HepG2 (cell line): Measurements from ENCODE around the gene LYRM4. TPM values are rescaled to one million over a fixed set of nuclear protein-coding genes. Genes with fewer than 3 reads are reported as not detected.
A peak's percentile ranks its signal among the peaks of the same experiment; 100 is the strongest.

ENCODE experiments used
- ATAC-seq: fragments of 200-7000 bp; cut with Tn5 transposase; 3 replicates; pipeline ENCODE4 v1.9.1; 2020; ENCODE audit warnings: mild to moderate bottlenecking, moderate library complexity
- BruUV-seq: library from RNA; stranded (reverse); fragments of 400-500 nt; replicated peaks from 2 replicates; lab custom pipeline; 2021; lab: Mats Ljungman, UMichigan
- CTCF ChIA-PET: fragments of 300-600 bp; formaldehyde crosslinking; extraction: SDS; loops from one replicate; lab custom pipeline; 2021; ENCODE audit warnings: low total read pairs, inconsistent platforms, low intra/inter-chr PET ratio; lab: Yijun Ruan, JAX
- POLR2A ChIA-PET: fragments of 350-600 bp; sonication (Branson Sonifier 250); formaldehyde crosslinking; loops from one replicate; lab custom pipeline; 2020; ENCODE audit warnings: antibody characterized with exemption, inconsistent platforms; lab: Yijun Ruan, JAX
- DNase-seq: peaks from one replicate; pipeline ENCODE4 v3.0.0-alpha.2; 2015; ENCODE audit warnings: low spot score
- FAIRE-seq: peaks from 3 replicates; lab custom pipeline; 2011; peaks lifted over from hg19 to GRCh38; lab: Jason Lieb, UNC
- H2AFZ ChIP-seq: one replicate; pipeline ENCODE4 v1.6.1; 2011; ENCODE audit warnings: low read length, inconsistent platforms
- H3K27ac ChIP-seq: fragments of 300-600 bp; 3 replicates; pipeline ENCODE4 v1.8.0; 2011; ENCODE audit warnings: mixed run types, mild to moderate bottlenecking, mixed read lengths, low read length, inconsistent platforms; ENCODE audit not compliant: insufficient read depth; ENCODE audit errors: extremely low read length
- H3K27me3 ChIP-seq, 2 experiments: fragments of 200-600 bp in 1 of 2; 2 replicates in 1 of 2; 3 replicates in 1 of 2; pipeline versions ENCODE4 v1.6.0 to v1.8.0; 2011; ENCODE audit warnings: low read length in 2 of 2, mild to moderate bottlenecking in 2 of 2, moderate library complexity in 2 of 2, inconsistent platforms in 1 of 2; ENCODE audit not compliant: insufficient read depth in 2 of 2, control insufficient read depth in 1 of 2
- H3K36me3 ChIP-seq, 2 experiments: fragments of 200-600 bp in 1 of 2; replicated peaks in 1 of 2; 2 replicates in 1 of 2; 3 replicates in 1 of 2; pipeline versions ENCODE4 v1.5.1 to v1.8.0; 2011; ENCODE audit warnings: low read length in 2 of 2, inconsistent platforms in 1 of 2; ENCODE audit not compliant: insufficient read depth in 2 of 2, control insufficient read depth in 1 of 2
- H3K4me1 ChIP-seq: 2 replicates; pipeline ENCODE4 v1.5.1; 2012; ENCODE audit warnings: low read length, inconsistent platforms; ENCODE audit not compliant: insufficient read depth
- H3K4me2 ChIP-seq: 2 replicates; pipeline ENCODE4 v1.6.0; 2011; ENCODE audit warnings: low read depth, low read length, inconsistent platforms
- H3K4me3 ChIP-seq, 3 experiments: fragments of 200-600 bp in 1 of 3; sonication (generic), shearing (Covaris generic) in 1 of 3; replicated peaks in 1 of 3; 2 replicates each; pipeline ENCODE4 v1.5.1; 2011 to 2016; ENCODE audit warnings: low read length in 3 of 3, inconsistent platforms in 2 of 3, low read depth in 2 of 3, mild to moderate bottlenecking in 2 of 3, control low read depth in 1 of 3, mixed read lengths in 1 of 3; ENCODE audit not compliant: insufficient read depth in 1 of 3
- H3K79me2 ChIP-seq: one replicate; pipeline ENCODE4 v1.6.1; 2011; ENCODE audit warnings: low read length, inconsistent platforms; ENCODE audit not compliant: insufficient read depth
- H3K9ac ChIP-seq: 2 replicates; pipeline ENCODE4 v1.6.0; 2011; ENCODE audit warnings: mild to moderate bottlenecking, low read depth, low read length, inconsistent platforms; ENCODE audit not compliant: insufficient read depth
- H3K9me3 ChIP-seq: 2 replicates; pipeline ENCODE4 v1.5.1; 2012; ENCODE audit warnings: mild to moderate bottlenecking, low read length
- H4K20me1 ChIP-seq: 2 replicates; pipeline ENCODE4 v1.6.0; 2011; ENCODE audit warnings: inconsistent platforms, mild to moderate bottlenecking, low read length, moderate library complexity; ENCODE audit not compliant: insufficient read depth
- ATAD3A ChIP-seq: sonication (generic); formaldehyde crosslinking; IDR thresholded peaks from 2 replicates; pipeline ENCODE4 v1.4.0; 2020; ENCODE audit warnings: missing genetic modification reagents
- ATF2 ChIP-seq: sonication (generic); formaldehyde crosslinking; IDR thresholded peaks from 2 replicates; pipeline ENCODE4 v1.4.0; 2020; ENCODE audit warnings: missing genetic modification reagents
- MED1 ChIP-seq: sonication (generic); formaldehyde crosslinking; IDR thresholded peaks from 2 replicates; pipeline ENCODE4 v1.4.0; 2020; ENCODE audit warnings: missing genetic modification reagents
- NFIC ChIP-seq: IDR thresholded peaks from 2 replicates; pipeline ENCODE4 v1.6.1; 2012; ENCODE audit warnings: mild to moderate bottlenecking, low read length, inconsistent platforms
- POLR2A ChIP-seq, 2 experiments: IDR thresholded peaks; 2 replicates each; pipeline ENCODE4 v1.6.1; 2011; ENCODE audit warnings: low read depth in 2 of 2, low read length in 2 of 2, mild to moderate bottlenecking in 1 of 2, moderate library complexity in 1 of 2; ENCODE audit not compliant: insufficient read depth in 1 of 2
- SRSF4 ChIP-seq: fragments of 200-400 bp; formaldehyde crosslinking; IDR thresholded peaks from one replicate; pipeline ENCODE4 v1.6.1; 2018; ENCODE audit warnings: mild to moderate bottlenecking, low read depth, low read length, moderate library complexity; ENCODE audit not compliant: poor library complexity, severe bottlenecking
- THAP7 ChIP-seq: sonication (generic); formaldehyde crosslinking; IDR thresholded peaks from 2 replicates; pipeline ENCODE4 v1.8.1; 2023; ENCODE audit warnings: mild to moderate bottlenecking, missing genetic modification reagents
- ZIK1 ChIP-seq: sonication (generic); formaldehyde crosslinking; IDR thresholded peaks from 2 replicates; pipeline ENCODE4 v1.5.0; 2020; ENCODE audit warnings: mild to moderate bottlenecking, low read depth, missing genetic modification reagents, borderline replicate concordance
- ZNF251 ChIP-seq: sonication (generic); formaldehyde crosslinking; IDR thresholded peaks from 2 replicates; pipeline ENCODE4 v1.9.0; 2021; ENCODE audit warnings: mild to moderate bottlenecking, missing genetic modification reagents
- ZNF337 ChIP-seq: sonication (generic); formaldehyde crosslinking; IDR thresholded peaks from 2 replicates; pipeline ENCODE4 v1.5.1; 2020; ENCODE audit warnings: missing genetic modification reagents, low read depth, mild to moderate bottlenecking, borderline replicate concordance
- ZNF547 ChIP-seq: sonication (generic); formaldehyde crosslinking; IDR thresholded peaks from 2 replicates; pipeline ENCODE4 v1.5.1; 2020; ENCODE audit warnings: mild to moderate bottlenecking, missing genetic modification reagents
- ZNF556 ChIP-seq: sonication (generic); formaldehyde crosslinking; IDR thresholded peaks from 2 replicates; pipeline ENCODE4 v1.4.0; 2020; ENCODE audit warnings: mild to moderate bottlenecking, missing genetic modification reagents, borderline replicate concordance
- ZNF766 ChIP-seq: sonication (generic); formaldehyde crosslinking; IDR thresholded peaks from 2 replicates; pipeline ENCODE4 v1.5.0; 2020; ENCODE audit warnings: missing genetic modification reagents, borderline replicate concordance
- WGBS: methylation state at CpG from one replicate; pipeline ENCODE4 v1.1.6; 2017; ENCODE audit warnings: low lambda C conversion rate; 5-methylcytosine and 5-hydroxymethylcytosine counted together
- in situ Hi-C: cut with HindIII; loops from 2 replicates; pipeline ENCODE4 v1.10.0; 2017; ENCODE audit warnings: low pct_unique_long_range_greater_than_20kb; ENCODE audit not compliant: extremely low pct_ligation_motif_present
- intact Hi-C: fragments of 100-400 bp; cut with micrococcal nuclease; formaldehyde crosslinking; loops from one replicate; pipeline ENCODE4 v1.10.0; 2022; ENCODE audit not compliant: unreplicated experiment
- polyA plus RNA-seq, 8 experiments: library from polyadenylated mRNA; depleted of rRNA in 3 of 8; stranded (reverse) in 7 of 8; unstranded in 1 of 8; fragments of >200 nt; fragmentation: Illumina TruSeq in 4 of 8; extraction: Trizol in 4 of 8; gene quantifications; 2 replicates each; pipeline versions ENCODE4 v1.2.1 to v1.2.3, GENCODE V29; 2011 to 2016; ENCODE audit warnings: low read depth in 4 of 8, missing spikeins in 1 of 8, mixed read lengths in 1 of 8; ENCODE audit not compliant: insufficient read depth in 1 of 8
- total RNA-seq, 5 experiments: library from RNA; depleted of rRNA; stranded (reverse); fragments of >200 nt; fragmentation: Illumina TruSeq; extraction: Trizol; gene quantifications; 2 replicates each; pipeline ENCODE4 v1.2.3, GENCODE V29; 2016; ENCODE audit warnings: low read depth in 1 of 5
- TF ChIP-seq, protein P1 (sequence below): sonication (generic); formaldehyde crosslinking; IDR thresholded peaks from 2 replicates; pipeline ENCODE4 v1.4.0; 2020; ENCODE audit warnings: mild to moderate bottlenecking, missing genetic modification reagents

Gene LYRM4
- total and polyA plus RNA-seq, 2 of the 13 experiments (the other 11 are each of a cell fraction or from before 2014, with no cell fraction given), result 64.6 to 67.5 TPM

GRCh38 chr6:5082487-5083306 is 178.1 kb downstream of the LYRM4 start:
- peak; percentile 82 for FAIRE-seq
- CTCF ChIA-PET, result no interaction called here
- H3K27ac ChIP-seq, result peak overlapping the region; percentile 81
- TF ChIP-seq MED1 (CRISPR knock-in tag) (peak; percentile 92), ZNF547 (CRISPR knock-in tag) (peak; percentile 84; the same call in 1 of the 2 replicates), POLR2A (IDR thresholded peaks at IDR 0.05; ENCODE audit: insufficient read depth in 1 of 2, low read depth in 2 of 2, low read length in 2 of 2) (peak in 1 of 2 experiments; percentile 90; a peak in 3 of 4 replicates), ATF2 (CRISPR knock-in tag) (no peak; the same call in 1 of the 2 replicates), THAP7 (CRISPR knock-in tag) (peak; percentile 87; the same call in 1 of the 2 replicates), SRSF4 (no peak), ZIK1 (peak; percentile 83; the same call in 1 of the 2 replicates), ATAD3A (CRISPR knock-in tag) (peak; percentile 79; the same call in 1 of the 2 replicates), ZNF556 (CRISPR knock-in tag) (peak; percentile 69; the same call in 1 of the 2 replicates), ZNF251 (CRISPR knock-in tag) (no peak), ZNF766 (CRISPR knock-in tag) (0 out of 2 replicates have a peak, but pooled peaks have one; percentile 18), ZNF337 (CRISPR knock-in tag) (peak; percentile 97; the same call in 1 of the 2 replicates), NFIC (peak; percentile 7; the same call in 1 of the 2 replicates)
- TF ChIP-seq, protein P1, sequence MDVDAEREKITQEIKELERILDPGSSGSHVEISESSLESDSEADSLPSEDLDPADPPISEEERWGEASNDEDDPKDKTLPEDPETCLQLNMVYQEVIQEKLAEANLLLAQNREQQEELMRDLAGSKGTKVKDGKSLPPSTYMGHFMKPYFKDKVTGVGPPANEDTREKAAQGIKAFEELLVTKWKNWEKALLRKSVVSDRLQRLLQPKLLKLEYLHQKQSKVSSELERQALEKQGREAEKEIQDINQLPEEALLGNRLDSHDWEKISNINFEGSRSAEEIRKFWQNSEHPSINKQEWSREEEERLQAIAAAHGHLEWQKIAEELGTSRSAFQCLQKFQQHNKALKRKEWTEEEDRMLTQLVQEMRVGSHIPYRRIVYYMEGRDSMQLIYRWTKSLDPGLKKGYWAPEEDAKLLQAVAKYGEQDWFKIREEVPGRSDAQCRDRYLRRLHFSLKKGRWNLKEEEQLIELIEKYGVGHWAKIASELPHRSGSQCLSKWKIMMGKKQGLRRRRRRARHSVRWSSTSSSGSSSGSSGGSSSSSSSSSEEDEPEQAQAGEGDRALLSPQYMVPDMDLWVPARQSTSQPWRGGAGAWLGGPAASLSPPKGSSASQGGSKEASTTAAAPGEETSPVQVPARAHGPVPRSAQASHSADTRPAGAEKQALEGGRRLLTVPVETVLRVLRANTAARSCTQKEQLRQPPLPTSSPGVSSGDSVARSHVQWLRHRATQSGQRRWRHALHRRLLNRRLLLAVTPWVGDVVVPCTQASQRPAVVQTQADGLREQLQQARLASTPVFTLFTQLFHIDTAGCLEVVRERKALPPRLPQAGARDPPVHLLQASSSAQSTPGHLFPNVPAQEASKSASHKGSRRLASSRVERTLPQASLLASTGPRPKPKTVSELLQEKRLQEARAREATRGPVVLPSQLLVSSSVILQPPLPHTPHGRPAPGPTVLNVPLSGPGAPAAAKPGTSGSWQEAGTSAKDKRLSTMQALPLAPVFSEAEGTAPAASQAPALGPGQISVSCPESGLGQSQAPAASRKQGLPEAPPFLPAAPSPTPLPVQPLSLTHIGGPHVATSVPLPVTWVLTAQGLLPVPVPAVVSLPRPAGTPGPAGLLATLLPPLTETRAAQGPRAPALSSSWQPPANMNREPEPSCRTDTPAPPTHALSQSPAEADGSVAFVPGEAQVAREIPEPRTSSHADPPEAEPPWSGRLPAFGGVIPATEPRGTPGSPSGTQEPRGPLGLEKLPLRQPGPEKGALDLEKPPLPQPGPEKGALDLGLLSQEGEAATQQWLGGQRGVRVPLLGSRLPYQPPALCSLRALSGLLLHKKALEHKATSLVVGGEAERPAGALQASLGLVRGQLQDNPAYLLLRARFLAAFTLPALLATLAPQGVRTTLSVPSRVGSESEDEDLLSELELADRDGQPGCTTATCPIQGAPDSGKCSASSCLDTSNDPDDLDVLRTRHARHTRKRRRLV, result no peak

More at GRCh38 chr6:5082487-5083306, 178.1 kb downstream of the LYRM4 start:
- peak overlapping the region; percentile 96 for H3K4me2 ChIP-seq
- BruUV-seq, result TSS peak; percentile 43
- H3K36me3 ChIP-seq, result no peaks in the 10 kb centered on the region
- H3K9ac ChIP-seq, result peak overlapping the region; percentile 76
- H3K79me2 ChIP-seq, result peaks cover 5% of the 10 kb centered on the region
- no peaks in the 10 kb centered on the region for H3K9me3 ChIP-seq
- POLR2A ChIA-PET, result interaction anchor here (0.6 to 3.0 kb wide), 9 partner anchors 14 to 123 kb away, joined by 3 to 21 read pairs (median 4); partner anchors contain the start of gene RPP40
- intact Hi-C loops (loop anchor here (5.0 kb wide), 1 partner anchor 35 kb away; no protein-coding TSS in a partner anchor), in situ Hi-C loops (no loop called here)
- no peaks in the 10 kb centered on the region for H4K20me1 ChIP-seq
- peaks cover 69% of the 10 kb centered on the region for H3K4me1 ChIP-seq
- H3K27me3 ChIP-seq, result no peaks in the 10 kb centered on the region
- DNase-seq (peak; percentile 87), ATAC-seq (peak; percentile 88)
- WGBS, result 15% methylated on average over 12 of the region's 12 CpGs
- H3K4me3 ChIP-seq, result peak overlapping the region; percentile 25 to 71 (median 49)
- no peak overlapping the region for H2AFZ ChIP-seq
